SH-SY5Y (cell line): ENCODE data around the gene SLC13A5.

Experiments used
- GATA2 ChIP-seq: IDR thresholded peaks from 2 replicates; pipeline ENCODE4 v1.6.1; 2011; ENCODE audit warnings: mild to moderate bottlenecking, low read depth, low read length
- GATA3 ChIP-seq: IDR thresholded peaks from 2 replicates; pipeline ENCODE4 v1.6.1; 2011; ENCODE audit warnings: low read depth, mild to moderate bottlenecking, low read length, moderate library complexity

The SLC13A5 gene

GRCh38 chr17:6639586-6640535, 73.3 kb downstream of the SLC13A5 start:
- TF ChIP-seq GATA2: no peak
- TF ChIP-seq GATA3: no peak

- no peak for TF ChIP-seq GATA3
- no peak for TF ChIP-seq GATA2
These were observed 74.1 kb downstream of the SLC13A5 start for GRCh38 chr17:6639014-6639585.

GRCh38 chr17:6638046-6638908, 74.9 kb downstream of the SLC13A5 start:
- TF ChIP-seq GATA3 (no peak), GATA2 (no peak)

DNA sequence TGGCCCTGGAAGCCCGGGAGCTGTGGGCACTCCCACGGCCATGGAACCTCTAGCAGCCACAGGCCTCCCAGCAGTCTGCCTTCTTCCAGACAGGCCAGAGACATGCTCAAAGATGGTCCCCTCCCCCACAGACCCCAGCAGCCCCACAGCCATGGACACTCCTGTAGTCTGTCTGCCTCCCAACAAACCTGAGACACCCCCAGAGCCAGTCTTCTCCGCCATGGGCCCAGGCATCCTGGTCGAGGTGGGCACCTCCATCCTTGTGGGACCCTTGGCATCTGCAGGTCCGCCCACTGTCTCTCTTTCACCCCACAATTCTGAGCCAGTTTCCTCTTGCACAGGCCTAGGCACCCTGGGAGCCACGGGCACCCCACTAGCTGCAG, 75.7 kb downstream of the SLC13A5 start:
- no peak for TF ChIP-seq GATA2
- no peak for TF ChIP-seq GATA3

- TF ChIP-seq GATA2 (no peak), GATA3 (no peak)
These were observed 76.3 kb downstream of the SLC13A5 start for GRCh38 chr17:6636616-6637457.

DNA sequence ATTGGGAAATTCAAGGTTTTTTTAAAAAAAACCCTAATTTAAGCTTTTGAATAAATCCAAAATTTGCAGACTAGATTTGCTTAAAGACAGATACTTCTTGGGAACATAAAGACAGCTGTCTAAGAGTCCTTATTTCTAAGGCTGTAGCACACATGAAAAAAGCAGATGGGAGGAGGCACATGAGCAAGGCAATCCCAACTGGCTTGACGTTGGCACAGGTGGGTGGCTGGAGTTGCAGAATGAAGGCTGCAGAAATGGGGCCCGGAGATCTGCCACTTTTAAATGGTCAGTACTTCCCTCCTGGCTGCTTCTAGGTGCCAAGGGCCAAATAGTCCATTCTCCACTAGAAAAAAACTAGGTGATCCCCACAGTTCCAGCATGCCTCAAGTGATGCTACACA, 77.1 kb downstream of the SLC13A5 start:
- TF ChIP-seq GATA2: no peak
- TF ChIP-seq GATA3: no peak
